H1 (cell line): ENCODE data around the gene COL21A1.

ENCODE experiments used
- ASH2L ChIP-seq: fragments of 200-600, 300-600 bp; sonication (generic); IDR thresholded peaks from one replicate; pipeline ENCODE4 v1.7.1; 2017; ENCODE audit warnings: low read length
- BACH1 ChIP-seq: IDR thresholded peaks from 2 replicates; pipeline ENCODE4 v1.6.1; 2012; ENCODE audit warnings: low read length, improper control_type of control experiment
- CTCF ChIP-seq, 3 experiments: IDR thresholded peaks; 1 replicate in 2 of 3; 2 replicates in 1 of 3; pipeline versions ENCODE4 v1.5.1 to v1.6.1; 2011; ENCODE audit warnings: low read length in 3 of 3, mild to moderate bottlenecking in 3 of 3, inconsistent platforms in 2 of 3, low read depth in 1 of 3, moderate library complexity in 1 of 3; ENCODE audit not compliant: insufficient read depth in 1 of 3; ENCODE audit errors: control extremely low read depth in 1 of 3
- EGR1 ChIP-seq: IDR thresholded peaks from 2 replicates; pipeline ENCODE4 v1.6.1; 2011; ENCODE audit warnings: low read depth, low read length, borderline replicate concordance
- POLR2A ChIP-seq, 2 experiments: IDR thresholded peaks; 1 replicate in 1 of 2; 2 replicates in 1 of 2; pipeline ENCODE4 v1.6.1; 2011; ENCODE audit warnings: low read depth in 2 of 2, low read length in 2 of 2, mild to moderate bottlenecking in 2 of 2; ENCODE audit errors: control extremely low read depth in 1 of 2
- RFX5 ChIP-seq: IDR thresholded peaks from 2 replicates; pipeline ENCODE4 v1.6.1; 2011; ENCODE audit warnings: low read depth, low read length, improper control_type of control experiment, borderline replicate concordance
- SIN3A ChIP-seq, 2 experiments: IDR thresholded peaks in 1 of 2; conservative IDR thresholded peaks in 1 of 2; 2 replicates each; pipeline ENCODE4 v1.6.1; 2011 to 2012; ENCODE audit warnings: low read length in 2 of 2, improper control_type of control experiment in 1 of 2, low read depth in 1 of 2, mild to moderate bottlenecking in 1 of 2
- TEAD4 ChIP-seq: IDR thresholded peaks from 2 replicates; pipeline ENCODE4 v1.6.1; 2012; ENCODE audit warnings: low read depth, low read length, inconsistent platforms, mixed read lengths
- ZNF274 ChIP-seq: IDR thresholded peaks from 2 replicates; pipeline ENCODE4 v1.7.0; 2012; ENCODE audit warnings: low read length, borderline replicate concordance; ENCODE audit errors: extremely low read depth
- TF ChIP-seq, protein P1 (sequence below): IDR thresholded peaks from 2 replicates; pipeline ENCODE4 v1.6.1; 2011; ENCODE audit warnings: low read length, improper control_type of control experiment

DNA sequence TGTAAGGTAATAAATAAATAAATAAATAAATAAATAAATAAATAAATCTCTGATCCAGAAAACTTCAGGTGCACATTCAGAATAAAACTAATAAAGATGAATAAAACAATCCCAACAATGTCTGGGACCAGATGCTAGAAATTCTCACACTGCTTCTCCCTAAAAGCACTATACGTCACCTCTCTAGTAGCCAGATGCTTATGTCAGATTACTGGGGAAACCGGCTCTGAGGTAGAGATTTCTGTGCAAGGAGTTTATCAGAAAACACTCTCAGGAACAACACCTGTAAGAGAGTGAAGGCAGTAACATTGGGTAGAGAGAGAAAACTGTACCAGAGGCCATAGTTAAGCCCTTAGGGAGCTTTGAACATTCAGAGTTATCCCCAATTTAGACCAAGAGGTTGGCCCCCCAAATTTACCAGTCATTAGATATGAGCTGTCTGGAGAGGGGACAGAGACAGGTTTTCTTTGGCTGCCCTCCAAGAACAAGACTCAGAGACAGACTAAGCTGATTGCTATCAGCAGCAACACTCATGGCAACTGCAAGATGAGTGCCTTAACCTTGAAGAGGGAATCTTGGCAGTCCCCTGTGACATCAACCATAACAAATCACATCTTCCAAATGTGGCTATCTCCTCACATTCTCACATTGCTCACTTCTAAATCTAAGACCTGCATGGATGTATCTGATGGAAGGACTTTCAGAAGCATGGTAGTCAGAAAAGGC, 220.8 kb downstream of the COL21A1 start:
- no peak for TF ChIP-seq CTCF (IDR thresholded peaks at IDR 0.05; ENCODE audit: control extremely low read depth in 1 of 3, insufficient read depth in 1 of 3, low read depth in 1 of 3, low read length in 3 of 3)
- no peak for TF ChIP-seq POLR2A (IDR thresholded peaks at IDR 0.05; ENCODE audit: control extremely low read depth in 1 of 2, low read depth in 2 of 2, low read length in 2 of 2)
- no peak for TF ChIP-seq ZNF274
- no peak for TF ChIP-seq SIN3A (conservative IDR thresholded peaks at IDR 0.05 in 1 of 2, IDR thresholded peaks at IDR 0.05 in 1 of 2; ENCODE audit: low read depth in 1 of 2, low read length in 2 of 2)
- TF ChIP-seq, protein P1, sequence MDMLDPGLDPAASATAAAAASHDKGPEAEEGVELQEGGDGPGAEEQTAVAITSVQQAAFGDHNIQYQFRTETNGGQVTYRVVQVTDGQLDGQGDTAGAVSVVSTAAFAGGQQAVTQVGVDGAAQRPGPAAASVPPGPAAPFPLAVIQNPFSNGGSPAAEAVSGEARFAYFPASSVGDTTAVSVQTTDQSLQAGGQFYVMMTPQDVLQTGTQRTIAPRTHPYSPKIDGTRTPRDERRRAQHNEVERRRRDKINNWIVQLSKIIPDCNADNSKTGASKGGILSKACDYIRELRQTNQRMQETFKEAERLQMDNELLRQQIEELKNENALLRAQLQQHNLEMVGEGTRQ = no peak
- TF ChIP-seq TEAD4 = no peak
- no peak for TF ChIP-seq RFX5
- no peak for TF ChIP-seq BACH1
- no peak for TF ChIP-seq EGR1
- TF ChIP-seq ASH2L = no peak
